Effector memory CD8-positive, alpha-beta T cell (primary cell): ENCODE data around the gene EIF5B.

Experiments
- ATAC-seq: fragments of 150-1000 bp; cut with Tn5 transposase; replicated peaks from 2 replicates; pipeline ENCODE4 v1.10.0; 2021; ENCODE audit warnings: mild to moderate bottlenecking, moderate library complexity
- DNase-seq, 3 experiments: peaks; one replicate each; pipeline ENCODE4 v3.0.0; 2021
- H3K27ac Mint-ChIP-seq, 2 donors: one replicate each; pipeline ENCODE4 v1.8.0; 2022; ENCODE audit warnings: mild to moderate bottlenecking in 2 of 2, mixed read lengths in 2 of 2, moderate library complexity in 2 of 2
- H3K27me3 Mint-ChIP-seq, 2 donors: one replicate each; pipeline ENCODE4 v1.8.0; 2022; ENCODE audit warnings: mixed read lengths in 2 of 2
- H3K36me3 Mint-ChIP-seq: one replicate; pipeline ENCODE4 v1.8.0; 2022; ENCODE audit warnings: mild to moderate bottlenecking, moderate library complexity, mixed read lengths; ENCODE audit not compliant: insufficient read depth
- H3K4me1 Mint-ChIP-seq, 2 donors: one replicate each; pipeline ENCODE4 v1.8.0; 2022; ENCODE audit warnings: low read depth in 2 of 2, mixed read lengths in 2 of 2
- H3K4me3 Mint-ChIP-seq, 2 donors: one replicate each; pipeline ENCODE4 v1.8.0; 2022; ENCODE audit warnings: mild to moderate bottlenecking in 2 of 2, mixed read lengths in 2 of 2, moderate library complexity in 2 of 2
- H3K9me3 Mint-ChIP-seq, 2 donors: one replicate each; pipeline ENCODE4 v1.8.0; 2022; ENCODE audit warnings: mixed read lengths in 2 of 2

Gene EIF5B

GRCh38 chr2:99431587-99432275 lies 94.5 kb downstream of the EIF5B start:
- ATAC-seq (no peak), DNase-seq (no peak)
- Mint-ChIP-seq H3K36me3 (peaks cover 16% of the 10 kb centered on the region), H3K27ac (peak overlapping the region in 1 of 2 donors; percentile 28), H3K9me3 (no peaks in the 10 kb centered on the region), H3K27me3 (no peaks in the 10 kb centered on the region), H3K4me3 (no peak overlapping the region), H3K4me1 (peaks cover 11 to 13% of the 10 kb centered on the region in 2 donors)

GRCh38 chr2:99433340-99433739 lies 96.2 kb downstream of the EIF5B start:
- DNase-seq (no peak), ATAC-seq (no peak)
- Mint-ChIP-seq H3K9me3 (no peaks in the 10 kb centered on the region), H3K4me1 (peaks cover 11 to 13% of the 10 kb centered on the region in 2 donors), H3K36me3 (peaks cover 21% of the 10 kb centered on the region), H3K27ac (peak overlapping the region in 1 of 2 donors; percentile 1), H3K4me3 (no peak overlapping the region), H3K27me3 (no peaks in the 10 kb centered on the region)

GRCh38 chr2:99436874-99437273 lies 99.7 kb downstream of the EIF5B start:
- DNase-seq (no peak), ATAC-seq (no peak)
- H3K9me3 Mint-ChIP-seq: no peaks in the 10 kb centered on the region
- no peak overlapping the region for H3K4me3 Mint-ChIP-seq
- H3K27me3 Mint-ChIP-seq: no peaks in the 10 kb centered on the region
- peaks cover under 1 to 5% of the 10 kb centered on the region in 2 donors for H3K4me1 Mint-ChIP-seq
- no peak overlapping the region for H3K27ac Mint-ChIP-seq
- H3K36me3 Mint-ChIP-seq: peaks cover 17% of the 10 kb centered on the region

GRCh38 chr2:99439971-99440505 lies 102.8 kb downstream of the EIF5B start:
- Mint-ChIP-seq H3K36me3 (peaks cover 25% of the 10 kb centered on the region), H3K4me1 (peaks cover 1 to 4% of the 10 kb centered on the region in 2 donors), H3K27me3 (no peaks in the 10 kb centered on the region), H3K9me3 (no peaks in the 10 kb centered on the region), H3K27ac (no peak overlapping the region), H3K4me3 (no peak overlapping the region)
- DNase-seq (no peak), ATAC-seq (no peak)

GRCh38 chr2:99442837-99443236 lies 105.6 kb downstream of the EIF5B start:
- ATAC-seq (no peak), DNase-seq (no peak)
- Mint-ChIP-seq H3K4me1 (peaks cover 1 to 4% of the 10 kb centered on the region in 2 donors), H3K9me3 (no peaks in the 10 kb centered on the region), H3K36me3 (peaks cover 32% of the 10 kb centered on the region), H3K27ac (no peak overlapping the region), H3K4me3 (no peak overlapping the region), H3K27me3 (no peaks in the 10 kb centered on the region)

- ATAC-seq: no peak
Observed at GRCh38 chr2:99444222-99444621, 107.0 kb downstream of the EIF5B start.

GRCh38 chr2:99445065-99445464 lies 107.9 kb downstream of the EIF5B start:
- ATAC-seq (no peak), DNase-seq (no peak)
- Mint-ChIP-seq H3K9me3 (no peaks in the 10 kb centered on the region), H3K4me1 (peaks cover 1 to 4% of the 10 kb centered on the region in 2 donors), H3K27ac (no peak overlapping the region), H3K36me3 (peaks cover 33% of the 10 kb centered on the region), H3K4me3 (no peak overlapping the region), H3K27me3 (no peaks in the 10 kb centered on the region)

More at GRCh38 chr2:99444222-99444621, 107.0 kb downstream of the EIF5B start:
- DNase-seq: no peak
- Mint-ChIP-seq H3K4me3 (no peak overlapping the region), H3K4me1 (peaks cover 1 to 4% of the 10 kb centered on the region in 2 donors), H3K9me3 (no peaks in the 10 kb centered on the region), H3K27me3 (no peaks in the 10 kb centered on the region), H3K27ac (peak overlapping the region; percentile 11 to 30), H3K36me3 (peaks cover 35% of the 10 kb centered on the region)

GRCh38 chr2:99448556-99448955 lies 111.4 kb downstream of the EIF5B start:
- ATAC-seq: no peak
- H3K27me3 Mint-ChIP-seq: no peaks in the 10 kb centered on the region
- H3K36me3 Mint-ChIP-seq: peaks cover 44% of the 10 kb centered on the region
- peaks cover 5 to 20% of the 10 kb centered on the region in 2 donors for H3K4me1 Mint-ChIP-seq
- no peak for DNase-seq
- no peaks in the 10 kb centered on the region for H3K9me3 Mint-ChIP-seq
- H3K27ac Mint-ChIP-seq: no peak overlapping the region
- H3K4me3 Mint-ChIP-seq: no peak overlapping the region

- Mint-ChIP-seq H3K9me3 (no peaks in the 10 kb centered on the region), H3K27ac (no peak overlapping the region), H3K36me3 (peaks cover 55% of the 10 kb centered on the region), H3K27me3 (no peaks in the 10 kb centered on the region), H3K4me1 (peaks cover 4 to 19% of the 10 kb centered on the region in 2 donors), H3K4me3 (no peak overlapping the region)
- DNase-seq (no peak), ATAC-seq (no peak)
Observed at GRCh38 chr2:99450199-99450598, 113.0 kb downstream of the EIF5B start.
